ENCODE measurements around the gene REV1. TPM values are rescaled to one million over a fixed set of nuclear protein-coding genes. Genes with fewer than 3 reads are reported as not detected.

REV1 gene
- total RNA-seq, 2 donors from 2014 or later = 49.5 to 63.5 TPM

DNA sequence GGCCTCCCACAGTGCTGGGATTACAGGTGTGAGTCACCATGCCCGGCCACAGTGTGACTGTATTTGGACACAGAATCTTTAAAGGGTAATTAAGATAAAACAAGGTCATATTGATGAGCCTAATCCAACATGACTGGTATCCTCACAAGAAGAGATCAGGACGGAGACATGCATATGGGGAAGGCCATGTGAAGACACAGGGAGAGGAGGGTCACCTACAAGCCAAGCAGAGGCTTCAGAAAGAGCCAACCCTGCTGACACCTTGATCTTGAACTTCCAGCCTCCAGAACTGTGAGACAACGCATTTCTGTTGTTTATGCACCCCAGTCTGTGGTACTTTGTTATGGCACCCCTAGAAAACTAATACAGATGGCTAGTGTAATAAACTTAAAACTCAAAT is 72.4 kb downstream of the REV1 start:
- H3K27ac ChIP-seq = no peak overlapping the region
- DNase-seq (ENCODE audit: low spot score) = no peak
- TF ChIP-seq POLR2AphosphoS5 (IDR thresholded peaks at IDR 0.05) (no peak), POLR2A (IDR thresholded peaks at IDR 0.05) (no peak)
- TF ChIP-seq, protein P1, sequence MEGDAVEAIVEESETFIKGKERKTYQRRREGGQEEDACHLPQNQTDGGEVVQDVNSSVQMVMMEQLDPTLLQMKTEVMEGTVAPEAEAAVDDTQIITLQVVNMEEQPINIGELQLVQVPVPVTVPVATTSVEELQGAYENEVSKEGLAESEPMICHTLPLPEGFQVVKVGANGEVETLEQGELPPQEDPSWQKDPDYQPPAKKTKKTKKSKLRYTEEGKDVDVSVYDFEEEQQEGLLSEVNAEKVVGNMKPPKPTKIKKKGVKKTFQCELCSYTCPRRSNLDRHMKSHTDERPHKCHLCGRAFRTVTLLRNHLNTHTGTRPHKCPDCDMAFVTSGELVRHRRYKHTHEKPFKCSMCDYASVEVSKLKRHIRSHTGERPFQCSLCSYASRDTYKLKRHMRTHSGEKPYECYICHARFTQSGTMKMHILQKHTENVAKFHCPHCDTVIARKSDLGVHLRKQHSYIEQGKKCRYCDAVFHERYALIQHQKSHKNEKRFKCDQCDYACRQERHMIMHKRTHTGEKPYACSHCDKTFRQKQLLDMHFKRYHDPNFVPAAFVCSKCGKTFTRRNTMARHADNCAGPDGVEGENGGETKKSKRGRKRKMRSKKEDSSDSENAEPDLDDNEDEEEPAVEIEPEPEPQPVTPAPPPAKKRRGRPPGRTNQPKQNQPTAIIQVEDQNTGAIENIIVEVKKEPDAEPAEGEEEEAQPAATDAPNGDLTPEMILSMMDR (IDR thresholded peaks at IDR 0.05) = no peak
- no peak overlapping the region for H3K4me3 ChIP-seq
- WGBS = 97% methylated on average over 3 of the region's 3 CpGs
- no peaks in the 10 kb centered on the region for H3K4me1 ChIP-seq (replicated peaks)
- peaks cover 0 to 11% of the 10 kb centered on the region in 2 donors for H3K36me3 ChIP-seq
- no peaks in the 10 kb centered on the region for H3K9me3 ChIP-seq
- intact Hi-C loops (cut with DNase I) = no loop called here
- no peaks in the 10 kb centered on the region for H3K27me3 ChIP-seq (replicated peaks; ENCODE audit: insufficient read depth)

DNA sequence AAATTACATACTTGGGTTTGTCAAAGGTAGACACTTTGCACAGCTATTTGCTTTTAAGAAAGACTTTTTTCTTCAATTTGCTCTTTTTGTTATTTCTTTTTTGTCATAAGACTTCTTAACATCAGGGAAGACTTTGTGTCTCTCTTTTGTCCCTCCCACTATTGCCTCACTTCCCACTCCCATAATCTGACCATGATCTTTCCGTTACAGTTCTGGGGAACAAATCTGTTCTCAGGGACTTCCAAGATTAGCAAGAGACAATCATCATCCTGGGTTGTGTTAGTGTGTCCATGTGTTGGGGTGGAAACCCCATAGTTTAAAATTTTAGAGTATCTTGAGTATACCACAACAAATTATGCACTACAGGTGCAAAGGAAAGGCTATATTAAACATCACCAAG is 75.3 kb downstream of the REV1 start:
- TF ChIP-seq POLR2A (IDR thresholded peaks at IDR 0.05) (no peak), POLR2AphosphoS5 (IDR thresholded peaks at IDR 0.05) (no peak)
- TF ChIP-seq, protein P1 (IDR thresholded peaks at IDR 0.05) = no peak
- DNase-seq (ENCODE audit: low spot score) = no peak
- H3K4me1 ChIP-seq (replicated peaks) = no peaks in the 10 kb centered on the region
- no peaks in the 10 kb centered on the region for H3K9me3 ChIP-seq
- 89% methylated on average over 1 of the region's 1 CpG for WGBS
- peaks cover 0 to 11% of the 10 kb centered on the region in 2 donors for H3K36me3 ChIP-seq
- H3K4me3 ChIP-seq = no peak overlapping the region
- intact Hi-C loops (cut with DNase I) = no loop called here
- H3K27me3 ChIP-seq (replicated peaks; ENCODE audit: insufficient read depth) = no peaks in the 10 kb centered on the region
- H3K27ac ChIP-seq = no peak overlapping the region

- TF ChIP-seq POLR2A (IDR thresholded peaks at IDR 0.05) (no peak), POLR2AphosphoS5 (IDR thresholded peaks at IDR 0.05) (no peak)
- TF ChIP-seq, protein P1 (IDR thresholded peaks at IDR 0.05) = no peak
- Histone ChIP-seq H3K9me3 (no peaks in the 10 kb centered on the region), H3K36me3 (peaks cover 0 to 5% of the 10 kb centered on the region in 2 donors), H3K27me3 (replicated peaks; ENCODE audit: insufficient read depth) (no peaks in the 10 kb centered on the region), H3K27ac (no peak overlapping the region), H3K4me3 (no peak overlapping the region), H3K4me1 (replicated peaks) (no peaks in the 10 kb centered on the region)
- intact Hi-C loops (cut with DNase I) = no loop called here
- WGBS = 92% methylated on average over 4 of the region's 4 CpGs
- DNase-seq (ENCODE audit: low spot score) = no peak
Observed at GRCh38 chr2:99410276-99410675, 79.5 kb downstream of the REV1 start.

DNA sequence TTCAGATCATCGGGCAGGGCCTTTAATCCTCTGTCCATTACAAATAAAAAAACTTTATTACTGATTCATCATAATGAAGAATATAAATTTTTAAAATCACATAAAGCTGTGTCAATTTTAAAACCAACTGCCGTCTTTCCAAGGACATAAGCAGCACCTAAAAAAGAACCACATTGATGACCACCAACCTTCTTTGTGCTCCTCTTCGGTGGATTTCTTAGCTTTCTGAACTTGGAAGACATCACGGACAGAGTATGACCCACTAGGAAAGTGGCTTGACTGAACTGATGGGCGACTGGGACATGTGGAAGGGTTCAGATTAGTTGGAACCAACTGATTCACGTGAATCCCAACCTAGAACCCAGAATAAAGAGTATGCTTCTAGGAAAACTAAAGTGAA is 83.7 kb downstream of the REV1 start:
- 90% methylated on average over 6 of the region's 6 CpGs for WGBS
- Histone ChIP-seq H3K4me3 (no peak overlapping the region), H3K27ac (peak overlapping the region in 1 of 2 donors; percentile 71), H3K36me3 (no peaks in the 10 kb centered on the region), H3K27me3 (replicated peaks; ENCODE audit: insufficient read depth) (no peaks in the 10 kb centered on the region), H3K9me3 (no peaks in the 10 kb centered on the region), H3K4me1 (replicated peaks) (no peaks in the 10 kb centered on the region)
- TF ChIP-seq POLR2AphosphoS5 (IDR thresholded peaks at IDR 0.05) (no peak), POLR2A (IDR thresholded peaks at IDR 0.05) (no peak)
- intact Hi-C loops (cut with DNase I) = no loop called here
- DNase-seq (ENCODE audit: low spot score) = no peak

DNA sequence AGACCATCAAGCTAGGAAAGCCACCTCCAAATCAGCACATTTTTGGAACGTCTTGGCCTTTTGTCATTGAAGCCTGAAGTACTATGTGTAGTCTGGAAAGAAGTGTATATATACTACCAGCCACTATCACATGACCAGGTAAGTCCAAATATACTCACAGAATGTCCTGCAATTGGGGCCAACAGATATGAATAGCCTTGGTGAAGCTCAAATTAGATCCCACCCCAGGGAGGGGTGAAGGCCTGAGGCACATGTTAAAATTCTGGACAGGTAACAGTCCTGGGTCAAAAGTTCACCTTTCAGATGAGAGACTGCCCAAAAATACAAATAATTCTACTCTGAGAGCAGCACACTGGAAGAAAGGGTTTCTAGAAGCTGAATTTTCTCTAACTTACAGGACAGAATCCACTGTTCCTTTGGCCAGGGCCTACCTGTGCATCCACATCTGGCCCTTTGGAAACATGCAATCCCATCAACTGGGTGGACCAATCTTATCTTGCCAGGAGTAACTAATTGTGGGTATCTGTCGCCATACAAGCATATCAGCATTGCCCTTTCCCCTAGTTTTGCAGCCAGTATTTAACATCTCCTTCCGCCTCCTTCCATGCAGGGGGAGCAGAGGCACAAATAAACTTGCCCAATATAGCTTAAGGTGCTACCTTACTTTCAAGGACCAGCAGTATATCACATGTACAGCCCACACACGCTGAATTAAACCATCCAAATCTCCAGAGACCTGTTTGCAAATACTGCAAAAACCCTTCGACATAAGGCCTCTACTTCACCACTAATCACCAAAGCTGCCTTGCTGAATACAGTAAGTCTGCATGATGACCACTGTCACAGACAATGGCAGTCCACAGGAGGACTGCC is 84.8 kb downstream of the REV1 start:
- WGBS = 73% methylated on average over 5 of the region's 5 CpGs
- DNase-seq (ENCODE audit: low spot score) = no peak
- no peaks in the 10 kb centered on the region for H3K36me3 ChIP-seq
- H3K27me3 ChIP-seq (replicated peaks; ENCODE audit: insufficient read depth) = no peaks in the 10 kb centered on the region
- peak overlapping the region; percentile 53 to 71 for H3K27ac ChIP-seq
- intact Hi-C loops (cut with DNase I) = no loop called here
- TF ChIP-seq POLR2A (IDR thresholded peaks at IDR 0.05) (no peak), POLR2AphosphoS5 (IDR thresholded peaks at IDR 0.05) (no peak)
- TF ChIP-seq, protein P1 (IDR thresholded peaks at IDR 0.05) = no peak
- no peaks in the 10 kb centered on the region for H3K9me3 ChIP-seq
- no peaks in the 10 kb centered on the region for H3K4me1 ChIP-seq (replicated peaks)
- H3K4me3 ChIP-seq = no peak overlapping the region
